Aorta (tissue), 5 donors: ENCODE results near the gene TMEM176B. TPM values are rescaled to one million over a fixed set of nuclear protein-coding genes. Genes with fewer than 3 reads are reported as not detected.

Experiments used
- ATAC-seq: fragments of 200-7000 bp; cut with Tn5 transposase; one replicate; pipeline ENCODE4 v1.9.1; 2022; ENCODE audit warnings: moderate library complexity; ENCODE audit not compliant: low FRiP score
- DNase-seq, 2 donors: peaks; one replicate each; pipeline ENCODE4 v3.0.0-alpha.2; 2020
- H3K27ac ChIP-seq, 2 donors: one replicate each; pipeline ENCODE4 v1.5.1; 2013; ENCODE audit warnings: low read length in 2 of 2, mild to moderate bottlenecking in 2 of 2, moderate library complexity in 2 of 2, control low read depth in 1 of 2, inconsistent platforms in 1 of 2, low read depth in 1 of 2
- H3K27me3 ChIP-seq, 2 donors: one replicate each; pipeline ENCODE4 v1.6.1; 2013; ENCODE audit warnings: control low read depth in 1 of 2, low read length in 1 of 2, mild to moderate bottlenecking in 1 of 2, moderate library complexity in 1 of 2; ENCODE audit not compliant: insufficient read depth in 2 of 2, control insufficient read depth in 1 of 2
- H3K36me3 ChIP-seq, 2 donors: one replicate each; pipeline ENCODE4 v1.6.1; 2013; ENCODE audit warnings: control low read depth in 1 of 2, low read length in 1 of 2, mild to moderate bottlenecking in 1 of 2; ENCODE audit not compliant: insufficient read depth in 2 of 2, control insufficient read depth in 1 of 2
- H3K4me1 ChIP-seq, 2 donors: one replicate each; pipeline ENCODE4 v1.6.1; 2013; ENCODE audit warnings: low read length in 2 of 2, control low read depth in 1 of 2, mild to moderate bottlenecking in 1 of 2, moderate library complexity in 1 of 2; ENCODE audit not compliant: insufficient read depth in 2 of 2, control insufficient read depth in 1 of 2
- H3K4me3 ChIP-seq, 2 donors: one replicate each; pipeline ENCODE4 v1.5.1; 2013; ENCODE audit warnings: low read length in 2 of 2, control low read depth in 1 of 2, mild to moderate bottlenecking in 1 of 2
- H3K9me3 ChIP-seq: one replicate; pipeline ENCODE4 v1.6.1; 2013; ENCODE audit warnings: mild to moderate bottlenecking, low read length; ENCODE audit not compliant: control insufficient read depth
- WGBS, 2 donors: extraction: QIAGEN DNeasy Blood & Tissue Kit; methylation state at CpG; one replicate each; pipeline ENCODE4 v1.1.7; 2013; 5-methylcytosine and 5-hydroxymethylcytosine counted together
- intact Hi-C, 2 donors: fragments of 100-400 bp; cut with DNase I; formaldehyde crosslinking; loops; one replicate each; pipeline versions ENCODE4 v1.14.2 to v1.15.0; 2022
- long read RNA-seq, 2 donors: library from polyadenylated mRNA; unstranded; transcript quantifications; one replicate each; pipeline ENCODE4 v2.0.0, GENCODE V29; 2020 to 2021
- polyA plus RNA-seq, 2 donors: library from polyadenylated mRNA; stranded (reverse); fragments of 200-250 nt; gene quantifications; one replicate each; pipeline ENCODE4 v1.2.3, GENCODE V29; 2013
- total RNA-seq, 2 donors: library from RNA; stranded (reverse); fragmentation: NEBNext Ultra II Directional; extraction: Animal tissue kit (Norgen Biotek cat#: 25700); gene quantifications; one replicate each; pipeline ENCODE4 v1.2.1, GENCODE V29; 2021
- donor health status: healthy with polysubstance abuse.
- donor health status: Bipolar disorder and iron deficiency.
- donor health status: DM: no; HTN: no; CAD: no.
- donor health status: DM: no; HTN: no; CAD: no.
- donor health status: DM: yes; HTN: yes; CAD: no.

TMEM176B gene
- total RNA-seq (10 to 100 TPM; 34.3 to 85.5 TPM), polyA plus RNA-seq (10 to 100 TPM in 1 of 2 donors, 1 to 10 TPM in 1; 6.5 to 26.8 TPM)
- long read RNA-seq, donor 1, transcript TMEM176B-204 (7 exons, 1,430 nt): minor isoform, 5 of 87 reads
- long read RNA-seq, donor 1, transcript TMEM176B-201 (7 exons, 1,129 nt): major isoform, 64 of 87 reads
- long read RNA-seq, donor 1, partial matches to known transcripts: 0 of 87 reads
- long read RNA-seq, donor 1, other reads (novel, unspliced or antisense): 14 of 87 reads
- long read RNA-seq, donor 2, transcript TMEM176B-201 (7 exons, 1,129 nt): major isoform, 27 of 44 reads
- long read RNA-seq, donor 2, partial matches to known transcripts: 5 of 44 reads
- long read RNA-seq, donor 2, other reads (novel, unspliced or antisense): 7 of 44 reads

DNA sequence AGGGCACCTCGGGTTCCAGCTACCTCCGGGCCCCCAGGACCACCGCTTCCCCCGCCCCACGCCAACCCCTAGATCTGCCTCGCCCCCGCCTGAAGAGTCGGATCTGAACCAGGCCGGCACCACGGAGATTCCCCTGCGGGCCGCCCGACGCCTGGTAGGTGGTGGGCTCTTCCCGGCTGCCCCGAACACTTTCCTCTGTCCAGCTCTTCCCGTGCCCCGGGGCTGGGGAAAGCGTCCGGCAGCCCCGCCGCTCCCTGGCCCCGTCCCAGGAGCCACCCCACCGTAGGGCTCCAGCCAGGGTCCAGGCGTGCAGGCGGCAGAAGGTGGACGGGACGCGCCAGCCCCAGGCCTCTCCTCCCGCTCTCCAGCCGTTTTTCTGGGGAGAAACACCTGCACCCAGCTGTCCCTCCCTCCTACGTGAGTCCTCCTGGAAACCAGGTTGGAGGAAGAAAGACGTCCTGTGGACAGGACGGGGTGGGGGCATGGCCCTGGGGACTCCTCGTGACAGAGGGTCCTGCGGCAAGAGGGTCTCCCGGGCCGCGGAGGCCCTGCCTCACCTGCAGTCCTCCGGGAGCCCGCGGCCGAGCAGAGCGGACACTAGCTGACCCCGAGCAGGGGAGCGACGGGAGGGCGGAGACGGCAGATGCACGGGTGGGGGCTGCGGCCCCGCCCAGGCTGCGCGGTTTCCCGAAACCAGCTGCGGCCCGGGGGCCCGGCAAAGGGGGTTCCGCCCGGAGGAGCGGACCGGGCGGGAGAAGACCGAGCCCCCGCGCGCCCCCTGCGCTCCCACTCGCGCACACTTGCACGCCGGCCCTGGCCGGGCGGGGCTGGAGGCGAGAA, at the start of gene TMEM176B:
Gene TMEM176B (minus strand): TSS at position 624 of the 840 bp plus-strand sequence. CDS start 3,795 bp downstream, outside the sequence.
- H3K4me1 ChIP-seq: no peaks in the 10 kb centered on the region
- 3 to 7% methylated on average over 55 to 75 of the region's 75 CpGs for WGBS, 2 donors
- ATAC-seq (peak; percentile 68), DNase-seq (peak in 1 of 2 donors; percentile 80)
- no peaks in the 10 kb centered on the region for H3K36me3 ChIP-seq
- no peak within 1 kb of the TSS for H3K4me3 ChIP-seq
- intact Hi-C loops: no loop called here
- no peak within 1 kb of the TSS for H3K27ac ChIP-seq
- H3K27me3 ChIP-seq: peaks cover 0 to 3% of the 10 kb centered on the region in 2 donors
- peaks cover 2% of the 10 kb centered on the region for H3K9me3 ChIP-seq

DNA sequence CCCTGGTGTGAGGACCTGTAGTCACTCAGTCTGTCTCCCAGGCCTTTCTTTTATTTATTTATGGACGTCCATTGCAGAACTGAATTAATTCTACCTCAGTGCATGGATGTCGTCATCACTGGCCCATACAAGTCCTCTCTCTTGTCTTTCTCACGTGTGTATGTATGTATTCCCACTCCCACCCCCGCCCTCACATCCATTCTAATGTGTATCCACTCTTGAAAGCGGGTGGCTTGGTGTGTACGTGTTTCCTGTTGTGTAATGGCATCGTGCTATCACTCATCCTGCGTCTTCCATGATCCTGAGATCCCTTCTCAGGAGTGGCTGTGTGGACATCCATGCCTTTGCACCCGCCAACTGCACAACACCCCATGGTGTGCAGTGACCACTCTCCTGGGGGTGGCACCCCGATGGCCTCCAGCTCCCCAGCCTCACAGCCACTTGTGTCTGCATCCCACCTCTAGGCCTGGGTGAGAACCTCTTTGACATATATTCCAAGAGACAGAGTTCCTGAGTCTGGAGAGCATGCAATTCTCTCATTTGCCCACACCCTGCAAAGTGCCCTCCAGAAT, 49.1 kb upstream of the TMEM176B start:
- H3K4me1 ChIP-seq: no peaks in the 10 kb centered on the region
- DNase-seq (peak in 1 of 2 donors; percentile 24), ATAC-seq (no peak)
- H3K27ac ChIP-seq: no peak overlapping the region
- H3K9me3 ChIP-seq: no peaks in the 10 kb centered on the region
- WGBS, 2 donors: 83 to 86% methylated on average over 10 of the region's 10 CpGs
- H3K4me3 ChIP-seq: no peak overlapping the region
- no peaks in the 10 kb centered on the region for H3K36me3 ChIP-seq
- intact Hi-C loops: no loop called here
- no peaks in the 10 kb centered on the region for H3K27me3 ChIP-seq

DNA sequence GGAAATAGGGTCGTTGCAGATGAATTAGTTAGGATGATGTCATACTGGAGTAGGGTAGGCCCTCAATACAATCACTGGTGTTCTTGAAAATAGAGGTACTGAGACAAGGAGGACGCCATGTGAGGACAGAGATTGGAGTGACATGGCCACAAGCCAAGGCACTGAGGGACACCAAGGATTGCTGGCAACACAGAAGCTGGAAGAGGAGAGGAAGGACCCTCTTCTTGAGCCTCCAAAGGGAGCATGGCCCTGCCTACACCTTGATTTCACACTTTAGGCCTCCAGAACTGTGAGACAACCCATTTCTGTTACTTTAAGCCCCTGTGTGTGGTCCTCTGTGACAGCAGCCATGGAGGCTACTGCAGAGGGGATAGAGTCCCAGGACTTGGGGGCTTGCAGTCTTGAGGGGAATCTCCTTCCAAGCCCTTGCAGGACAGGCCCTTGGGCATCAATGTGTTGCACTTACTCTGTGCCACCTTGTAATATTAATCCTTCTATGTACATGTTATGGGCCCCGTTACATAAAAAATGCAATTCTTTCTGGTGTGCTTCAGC, 48.5 kb upstream of the TMEM176B start:
- no peak for ATAC-seq
- Histone ChIP-seq H3K27me3 (no peaks in the 10 kb centered on the region), H3K4me1 (no peaks in the 10 kb centered on the region), H3K4me3 (no peak overlapping the region), H3K36me3 (no peaks in the 10 kb centered on the region), H3K27ac (no peak overlapping the region), H3K9me3 (no peaks in the 10 kb centered on the region)
- intact Hi-C loops: no loop called here
- WGBS, 2 donors: 75 to 83% methylated on average over 3 of the region's 3 CpGs
- DNase-seq: no peak

DNA sequence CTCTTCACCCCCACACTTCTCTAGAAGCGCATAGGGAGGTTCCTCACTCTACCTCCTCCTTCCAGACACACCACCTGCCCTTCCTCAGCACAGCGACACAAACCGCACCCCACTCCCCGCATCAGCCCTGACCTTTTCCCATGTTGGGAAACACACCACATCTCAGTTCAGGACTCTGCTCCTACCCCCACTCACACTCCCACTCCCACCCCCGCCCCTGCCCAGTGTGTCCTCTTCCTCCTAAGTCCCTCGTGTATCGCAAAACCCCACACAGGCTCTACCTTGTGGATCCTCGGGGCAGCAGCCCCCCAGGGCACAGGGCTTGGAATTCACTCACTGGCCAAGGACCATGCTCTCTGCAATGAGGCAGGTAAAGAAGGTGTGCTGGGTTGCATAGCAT, 47.9 kb upstream of the TMEM176B start:
- ATAC-seq: no peak
- H3K9me3 ChIP-seq: no peaks in the 10 kb centered on the region
- intact Hi-C loops: no loop called here
- 90 to 91% methylated on average over 8 of the region's 8 CpGs for WGBS, 2 donors
- no peak overlapping the region for H3K27ac ChIP-seq
- peak in 1 of 2 donors; percentile 42 for DNase-seq
- H3K27me3 ChIP-seq: no peaks in the 10 kb centered on the region
- no peaks in the 10 kb centered on the region for H3K4me1 ChIP-seq
- no peak overlapping the region for H3K4me3 ChIP-seq
- H3K36me3 ChIP-seq: no peaks in the 10 kb centered on the region

DNA sequence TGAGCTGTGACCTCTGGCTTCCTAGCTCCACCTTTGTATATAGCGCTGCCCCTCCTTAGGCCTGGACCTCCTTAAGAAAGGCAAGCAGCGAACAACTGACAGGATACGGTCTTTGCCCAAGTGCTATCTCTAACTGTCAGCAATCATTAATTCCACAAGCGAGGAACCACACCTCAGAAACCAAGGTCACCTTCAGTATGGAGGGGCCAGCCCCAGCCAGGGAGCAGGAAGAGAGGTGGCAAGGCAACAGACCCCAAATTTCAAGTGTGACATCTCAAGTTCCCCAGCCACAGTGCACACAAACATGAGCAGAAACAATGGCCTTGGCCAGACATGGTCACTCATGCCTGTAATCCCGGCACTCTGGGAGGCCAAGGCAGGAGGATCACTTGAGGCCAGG, 47.4 kb upstream of the TMEM176B start:
- H3K36me3 ChIP-seq: no peaks in the 10 kb centered on the region
- no peaks in the 10 kb centered on the region for H3K4me1 ChIP-seq
- no peaks in the 10 kb centered on the region for H3K9me3 ChIP-seq
- H3K27me3 ChIP-seq: no peaks in the 10 kb centered on the region
- DNase-seq (peak in 1 of 2 donors; percentile 38), ATAC-seq (no peak)
- H3K27ac ChIP-seq: no peak overlapping the region
- WGBS, 2 donors: 89 to 92% methylated on average over 5 of the region's 5 CpGs
- no peak overlapping the region for H3K4me3 ChIP-seq
- intact Hi-C loops: no loop called here

DNA sequence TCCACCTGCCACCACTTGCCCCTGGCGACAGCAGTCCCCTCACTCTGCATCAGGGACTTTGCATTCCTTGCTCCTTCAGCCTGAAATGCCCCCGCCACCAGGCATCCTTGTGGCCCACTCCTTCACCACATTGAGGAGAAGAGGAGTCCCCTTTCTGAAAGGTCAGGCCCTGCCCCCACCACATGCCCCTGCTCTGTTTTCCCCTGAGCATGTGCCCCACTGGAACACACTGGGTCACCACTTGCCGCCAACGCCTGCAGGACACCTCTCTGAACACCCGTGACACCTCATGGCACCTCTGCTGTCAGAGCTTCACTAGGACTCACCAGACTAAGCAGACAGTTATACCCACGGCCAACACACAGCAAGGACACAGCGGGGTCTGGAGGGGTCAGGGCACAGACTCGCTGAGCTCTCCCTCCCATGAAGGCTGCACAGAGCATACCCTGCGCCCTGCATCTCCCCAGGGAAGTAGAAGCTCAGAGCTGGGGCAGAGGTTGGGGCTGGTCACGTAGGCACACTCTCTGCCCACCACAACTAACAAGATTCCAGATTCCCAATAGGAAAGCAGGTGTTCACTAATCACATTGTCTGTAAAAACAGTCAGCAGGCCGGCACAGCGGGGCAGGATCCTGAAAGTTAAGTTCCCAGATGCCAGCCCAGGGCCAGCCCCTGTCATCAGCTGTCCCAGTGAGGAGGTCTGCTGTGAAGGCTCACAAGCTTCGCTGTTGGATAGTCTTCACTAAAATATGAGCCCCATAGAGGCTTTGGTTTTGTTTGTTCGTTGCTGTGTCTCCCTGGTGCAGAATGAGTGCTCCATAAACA, 46.3 kb upstream of the TMEM176B start:
- Histone ChIP-seq H3K4me3 (no peak overlapping the region), H3K4me1 (no peaks in the 10 kb centered on the region), H3K9me3 (peaks cover 3% of the 10 kb centered on the region), H3K27ac (no peak overlapping the region), H3K36me3 (no peaks in the 10 kb centered on the region), H3K27me3 (no peaks in the 10 kb centered on the region)
- peak in 1 of 2 donors; percentile 61 for DNase-seq
- intact Hi-C loops: no loop called here
- ATAC-seq: no peak
- WGBS, 2 donors: 82 to 89% methylated on average over 14 of the region's 14 CpGs

DNA sequence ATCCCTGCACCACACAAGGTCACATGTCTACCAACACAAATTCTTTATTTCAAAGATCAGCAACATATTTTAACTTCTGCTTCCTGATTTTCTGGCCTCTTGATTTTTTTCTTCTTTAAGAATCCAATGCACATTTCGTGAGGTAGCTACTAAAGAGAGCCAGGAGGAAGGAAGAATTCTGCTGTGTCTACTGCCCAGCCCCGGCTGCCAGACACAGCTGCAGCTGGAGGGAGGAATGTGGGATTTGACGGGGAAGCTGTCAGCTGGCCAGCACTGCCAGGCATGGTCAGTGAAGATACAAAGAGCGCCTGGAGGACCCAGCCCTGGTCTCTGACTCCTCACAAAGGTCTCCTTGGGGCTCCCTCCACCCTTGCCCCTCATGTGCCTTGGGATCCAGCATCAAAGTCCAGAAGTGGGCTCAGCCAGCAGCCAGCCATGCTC, 45.3 kb upstream of the TMEM176B start:
- intact Hi-C loops: no loop called here
- Histone ChIP-seq H3K9me3 (peaks cover 3% of the 10 kb centered on the region), H3K4me3 (no peak overlapping the region), H3K27ac (no peak overlapping the region), H3K27me3 (no peaks in the 10 kb centered on the region), H3K4me1 (no peaks in the 10 kb centered on the region), H3K36me3 (no peaks in the 10 kb centered on the region)
- peak in 1 of 2 donors; percentile 76 for DNase-seq
- ATAC-seq: no peak
- 13 to 14% methylated on average over 4 of the region's 4 CpGs for whole genome bisulfite sequencing, 2 donors

DNA sequence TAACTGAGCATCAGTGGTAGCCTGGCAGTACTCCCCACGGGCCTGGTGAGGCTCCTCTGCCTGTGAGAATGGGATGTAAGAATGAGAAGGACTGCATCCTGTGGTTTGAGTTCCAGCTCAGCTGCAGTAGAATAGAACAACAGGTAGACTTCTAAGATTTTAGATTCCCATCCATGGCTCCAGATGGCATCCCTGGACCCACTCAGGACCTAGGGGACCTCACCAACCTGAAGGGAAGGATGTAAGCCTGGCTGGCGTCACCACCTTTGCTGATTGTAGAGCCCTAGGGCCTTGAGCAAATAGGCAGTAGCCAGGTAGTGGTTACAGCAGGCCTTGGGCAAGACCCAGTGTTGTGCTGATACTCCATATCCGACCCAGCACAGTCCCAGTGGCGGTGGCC, 42.6 kb upstream of the TMEM176B start:
- Histone ChIP-seq H3K4me3 (no peak overlapping the region), H3K27me3 (no peaks in the 10 kb centered on the region), H3K27ac (no peak overlapping the region), H3K36me3 (no peaks in the 10 kb centered on the region), H3K9me3 (peaks cover 3% of the 10 kb centered on the region), H3K4me1 (no peaks in the 10 kb centered on the region)
- DNase-seq (peak in 1 of 2 donors; percentile 33), ATAC-seq (no peak)
- intact Hi-C loops: no loop called here
- WGBS, 2 donors: 62 to 73% methylated on average over 4 of the region's 4 CpGs
